Muscle layer of colon (tissue), 2 donors: ENCODE data around the gene CBX6.
A peak's percentile ranks its signal among the peaks of the same experiment; 100 is the strongest.
"Not testable (repeated sequence)": the region's sequence is repeated elsewhere in the genome, so short reads cannot be mapped to it uniquely, and the experiment has no call there.

Source experiments
- H3K27ac ChIP-seq: one replicate; pipeline ENCODE4 v1.7.0; 2013; ENCODE audit warnings: low read depth, mild to moderate bottlenecking, low read length, moderate library complexity
- H3K27me3 ChIP-seq, 2 donors: one replicate each; pipeline ENCODE4 v1.7.0; 2013; ENCODE audit warnings: low read length in 2 of 2, mild to moderate bottlenecking in 2 of 2; ENCODE audit not compliant: insufficient read depth in 2 of 2, control insufficient read depth in 1 of 2
- H3K36me3 ChIP-seq: one replicate; pipeline ENCODE4 v1.7.0; 2013; ENCODE audit warnings: mild to moderate bottlenecking, low read length; ENCODE audit not compliant: insufficient read depth
- H3K4me1 ChIP-seq: one replicate; pipeline ENCODE4 v1.7.0; 2013; ENCODE audit warnings: mild to moderate bottlenecking, low read length; ENCODE audit not compliant: insufficient read depth
- H3K4me3 ChIP-seq, 2 donors: one replicate each; pipeline ENCODE4 v1.7.0; 2013; ENCODE audit warnings: low read length in 2 of 2, low read depth in 1 of 2, mild to moderate bottlenecking in 1 of 2, moderate library complexity in 1 of 2
- H3K9ac ChIP-seq: one replicate; pipeline ENCODE4 v1.7.0; 2013; ENCODE audit warnings: low read length
- H3K9me3 ChIP-seq: one replicate; pipeline ENCODE4 v1.7.0; 2013; ENCODE audit warnings: mild to moderate bottlenecking, low read length
- donor health status: abdominal sarcoma.
- donor health status: Adenocarcinoma of cecum.

CBX6 gene

DNA sequence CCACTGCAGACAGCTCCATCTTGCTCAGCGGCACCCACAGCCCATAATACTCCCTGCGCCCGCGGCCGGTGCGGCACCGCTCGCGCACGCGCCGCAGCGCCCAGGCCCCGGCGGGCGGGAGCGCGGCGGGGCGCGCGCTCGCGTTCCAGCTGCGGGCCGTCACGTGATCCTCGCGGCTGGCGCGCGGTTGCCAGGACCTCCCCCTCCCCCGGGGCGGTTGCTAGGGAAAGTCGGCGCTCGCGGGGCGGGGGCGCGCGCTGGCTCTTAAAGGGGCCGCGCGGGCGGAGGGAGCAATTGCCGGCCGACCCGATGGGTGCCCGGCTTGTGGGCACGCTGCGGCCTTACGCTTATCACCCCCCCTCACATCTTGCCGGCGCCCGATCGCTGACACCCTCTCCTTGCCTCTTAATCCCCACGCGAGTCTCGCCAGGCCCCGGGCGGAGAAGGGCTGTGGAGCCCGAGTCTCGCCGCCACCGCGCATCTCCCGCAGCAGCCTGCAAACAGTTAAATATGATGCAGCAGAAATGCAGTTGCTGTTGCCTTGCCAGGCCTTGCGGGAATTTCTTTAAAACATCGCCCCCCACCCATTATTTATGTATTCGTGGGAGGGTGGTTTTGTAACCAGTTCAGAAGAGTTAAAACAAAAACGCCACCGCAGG lies at the start of gene CBX6:
Gene CBX6 (minus strand): TSS at position 45 of the 659 bp plus-strand sequence. CDS start 26 bp downstream, at position 19.
- Histone ChIP-seq H3K4me1 (peaks cover 46% of the 10 kb centered on the region), H3K27ac (peak within 1 kb of the TSS; percentile 90), H3K9ac (peak within 1 kb of the TSS; percentile 84), H3K4me3 (peak within 1 kb of the TSS; percentile 79 to 90), H3K27me3 (no peaks in the 10 kb centered on the region), H3K36me3 (peaks cover 19% of the 10 kb centered on the region), H3K9me3 (no peaks in the 10 kb centered on the region)

GRCh38 chr22:38921806-38922205 lies 49.8 kb upstream of the CBX6 start:
- Histone ChIP-seq H3K4me3 (no peak overlapping the region), H3K4me1 (peaks cover 20% of the 10 kb centered on the region), H3K9ac (no peak overlapping the region), H3K36me3 (no peaks in the 10 kb centered on the region), H3K27ac (no peak overlapping the region), H3K9me3 (no peaks in the 10 kb centered on the region), H3K27me3 (no peaks in the 10 kb centered on the region)

- Histone ChIP-seq H3K9ac (no peak overlapping the region), H3K27me3 (no peaks in the 10 kb centered on the region), H3K9me3 (no peaks in the 10 kb centered on the region), H3K4me3 (no peak overlapping the region), H3K4me1 (peaks cover 20% of the 10 kb centered on the region), H3K27ac (no peak overlapping the region), H3K36me3 (no peaks in the 10 kb centered on the region)
These were observed 49.1 kb upstream of the CBX6 start for GRCh38 chr22:38921120-38921519.

DNA sequence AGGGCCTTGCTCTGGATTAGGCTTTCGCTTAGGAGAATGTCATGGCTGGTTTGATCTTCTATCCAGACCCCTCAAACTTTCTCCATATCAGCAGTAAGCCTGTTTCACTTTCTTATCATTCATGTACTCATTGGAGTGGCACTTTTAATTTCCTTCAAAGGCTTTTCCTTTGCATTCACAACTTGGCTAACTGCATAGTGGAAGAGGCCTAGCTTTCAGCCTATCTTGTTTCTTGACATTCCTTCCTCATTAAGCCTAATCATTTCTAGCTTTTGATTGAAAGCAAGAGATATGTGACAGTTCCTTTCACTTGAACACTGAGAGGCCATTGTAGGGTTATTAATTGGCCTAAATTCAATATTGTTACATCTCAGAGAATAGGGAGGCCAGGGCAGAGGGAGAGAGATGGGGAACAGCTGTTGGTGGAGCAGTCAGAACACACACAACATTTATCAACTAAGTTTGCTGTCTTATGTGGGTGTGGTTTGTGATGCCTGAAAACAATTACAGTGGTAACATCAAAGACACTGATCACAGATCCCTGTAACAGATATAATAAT lies 47.7 kb upstream of the CBX6 start:
- H3K4me1 ChIP-seq, result peaks cover 15% of the 10 kb centered on the region
- no peaks in the 10 kb centered on the region for H3K9me3 ChIP-seq
- H3K4me3 ChIP-seq, result no peak overlapping the region
- no peaks in the 10 kb centered on the region for H3K27me3 ChIP-seq
- H3K36me3 ChIP-seq, result no peaks in the 10 kb centered on the region
- H3K27ac ChIP-seq, result no peak overlapping the region
- H3K9ac ChIP-seq, result no peak overlapping the region

GRCh38 chr22:38911434-38911833 lies 39.4 kb upstream of the CBX6 start:
- Histone ChIP-seq H3K36me3 (no peaks in the 10 kb centered on the region), H3K9me3 (no peaks in the 10 kb centered on the region), H3K9ac (no peak overlapping the region), H3K27me3 (no peaks in the 10 kb centered on the region), H3K27ac (no peak overlapping the region), H3K4me1 (no peaks in the 10 kb centered on the region), H3K4me3 (no peak overlapping the region)

DNA sequence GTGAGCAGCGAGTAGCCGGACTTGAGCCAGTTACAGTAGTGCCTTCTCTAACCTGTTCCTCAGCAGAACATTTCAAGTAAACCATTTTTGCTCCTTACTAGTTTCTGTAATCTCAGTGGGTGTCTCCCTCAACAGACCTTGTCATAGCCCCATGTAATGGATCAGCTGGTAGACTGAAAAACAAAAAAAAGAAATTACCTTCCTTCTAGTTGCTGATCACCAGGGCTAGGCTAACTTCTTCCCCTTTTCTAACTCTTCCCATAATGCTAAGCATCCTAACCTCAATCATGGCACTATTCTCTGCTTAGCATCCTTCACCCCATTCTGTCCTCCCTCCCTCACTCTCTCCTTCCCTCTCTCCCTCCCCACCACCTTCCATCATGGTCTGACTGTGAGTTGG lies 35.8 kb upstream of the CBX6 start:
- Histone ChIP-seq H3K27me3 (no peaks in the 10 kb centered on the region), H3K9me3 (no peaks in the 10 kb centered on the region), H3K36me3 (no peaks in the 10 kb centered on the region), H3K4me1 (no peaks in the 10 kb centered on the region), H3K9ac (no peak overlapping the region), H3K27ac (no peak overlapping the region), H3K4me3 (no peak overlapping the region)

- no peak overlapping the region for H3K9ac ChIP-seq
- H3K4me1 ChIP-seq, result peaks cover 9% of the 10 kb centered on the region
- H3K9me3 ChIP-seq, result no peaks in the 10 kb centered on the region
- H3K36me3 ChIP-seq, result no peaks in the 10 kb centered on the region
- H3K27ac ChIP-seq, result no peak overlapping the region
- no peak overlapping the region for H3K4me3 ChIP-seq
- no peaks in the 10 kb centered on the region for H3K27me3 ChIP-seq
These were observed 34.0 kb upstream of the CBX6 start for GRCh38 chr22:38906052-38906451.

- not testable (repeated sequence) for H3K4me3 ChIP-seq, H3K27me3 ChIP-seq, H3K9ac ChIP-seq, H3K27ac ChIP-seq, H3K9me3 ChIP-seq, H3K36me3 ChIP-seq
- H3K4me1 ChIP-seq, result peaks cover 14% of the 10 kb centered on the region
These were observed 32.1 kb upstream of the CBX6 start for GRCh38 chr22:38904052-38904617.

DNA sequence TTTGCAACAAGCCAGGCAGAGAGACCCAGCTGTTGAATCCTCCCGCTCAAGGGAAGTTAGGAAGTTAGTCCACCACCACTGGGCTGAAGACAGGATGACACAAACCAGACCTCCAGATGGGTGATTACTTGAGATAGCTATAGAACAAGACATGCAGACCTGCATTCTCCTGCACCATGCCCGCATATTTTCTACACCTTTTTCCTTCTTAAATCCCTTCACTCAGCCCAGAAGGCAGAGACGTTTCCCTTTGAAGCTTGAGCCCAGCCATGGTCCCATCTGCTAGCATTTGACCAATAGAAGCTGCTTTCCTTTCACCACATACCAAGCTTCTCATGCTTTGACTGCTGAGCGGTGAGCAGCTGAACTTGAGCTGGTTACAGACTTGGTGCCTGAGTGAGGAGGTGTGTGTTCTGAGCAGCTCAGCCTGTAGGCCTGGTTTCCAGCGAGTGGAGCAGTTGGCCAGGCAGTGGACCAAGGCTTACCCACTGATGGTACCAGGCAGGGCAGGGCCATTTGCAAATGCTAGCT lies 29.2 kb upstream of the CBX6 start:
- no peak overlapping the region for H3K27ac ChIP-seq
- peaks cover 14% of the 10 kb centered on the region for H3K4me1 ChIP-seq
- H3K36me3 ChIP-seq, result no peaks in the 10 kb centered on the region
- no peaks in the 10 kb centered on the region for H3K9me3 ChIP-seq
- H3K9ac ChIP-seq, result no peak overlapping the region
- no peaks in the 10 kb centered on the region for H3K27me3 ChIP-seq
- no peak overlapping the region for H3K4me3 ChIP-seq

DNA sequence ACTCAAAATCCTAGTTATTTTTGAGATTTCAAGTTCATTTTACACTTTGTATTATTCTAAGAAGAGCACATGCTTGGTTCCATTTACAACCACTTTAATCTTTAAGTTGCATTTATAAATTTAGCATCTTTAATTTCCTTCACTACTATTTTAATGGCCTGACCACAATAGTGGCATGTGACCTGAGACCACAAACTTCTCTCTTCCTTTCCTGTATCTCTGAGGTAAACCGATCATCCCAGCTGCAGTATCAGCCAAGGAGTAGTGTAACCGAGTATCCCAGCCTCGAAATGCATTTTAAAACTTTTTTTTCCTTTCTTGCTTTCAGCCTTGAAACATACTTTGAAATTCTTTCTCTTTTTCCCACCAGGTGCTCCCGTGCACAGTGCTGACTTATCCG lies 28.7 kb upstream of the CBX6 start:
- no peak overlapping the region for H3K27ac ChIP-seq
- no peaks in the 10 kb centered on the region for H3K9me3 ChIP-seq
- no peak overlapping the region for H3K4me3 ChIP-seq
- peaks cover 14% of the 10 kb centered on the region for H3K4me1 ChIP-seq
- H3K36me3 ChIP-seq, result no peaks in the 10 kb centered on the region
- no peaks in the 10 kb centered on the region for H3K27me3 ChIP-seq
- H3K9ac ChIP-seq, result no peak overlapping the region

DNA sequence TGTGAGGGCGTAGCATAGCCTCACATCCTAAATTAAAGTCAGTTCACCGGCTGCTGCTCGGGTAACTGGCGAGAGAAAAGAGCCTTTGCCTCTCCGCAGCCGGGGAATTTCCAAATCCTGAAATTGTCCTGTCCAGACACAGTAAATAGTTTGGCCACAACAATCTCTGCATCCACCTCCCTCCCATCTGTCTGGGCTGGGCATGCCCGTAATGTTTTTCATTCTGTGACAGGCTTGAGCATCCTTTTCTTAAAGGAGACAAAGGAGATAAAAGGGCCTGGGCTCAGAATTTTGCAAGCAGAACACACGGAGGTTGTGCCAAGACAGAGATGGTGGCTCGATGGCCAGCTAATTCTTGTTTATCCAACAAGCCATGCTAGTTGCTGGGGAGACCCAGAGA lies 19.2 kb upstream of the CBX6 start:
- Histone ChIP-seq H3K9me3 (no peaks in the 10 kb centered on the region), H3K4me3 (no peak overlapping the region), H3K9ac (no peak overlapping the region), H3K4me1 (no peaks in the 10 kb centered on the region), H3K27me3 (no peaks in the 10 kb centered on the region), H3K36me3 (no peaks in the 10 kb centered on the region), H3K27ac (no peak overlapping the region)

GRCh38 chr22:38890377-38890776 lies 18.4 kb upstream of the CBX6 start:
- H3K9me3 ChIP-seq, result no peaks in the 10 kb centered on the region
- no peaks in the 10 kb centered on the region for H3K4me1 ChIP-seq
- H3K27me3 ChIP-seq, result no peaks in the 10 kb centered on the region
- H3K9ac ChIP-seq, result no peak overlapping the region
- no peaks in the 10 kb centered on the region for H3K36me3 ChIP-seq
- no peak overlapping the region for H3K27ac ChIP-seq
- no peak overlapping the region for H3K4me3 ChIP-seq
